CD4-positive, alpha-beta memory T cell (primary cell): ENCODE results near the gene GIMAP6. TPM values are rescaled to one million over a fixed set of nuclear protein-coding genes. Genes with fewer than 3 reads are reported as not detected.
"Not testable (repeated sequence)": the region's sequence is repeated elsewhere in the genome, so short reads cannot be mapped to it uniquely, and the experiment has no call there.

Experiments
- CTCF ChIA-PET: fragments of 350-600 bp; sonication (Branson Sonifier 250); formaldehyde crosslinking; loops from one replicate; lab custom pipeline; 2021; ENCODE audit warnings: inconsistent platforms; ENCODE audit not compliant: partially characterized antibody; lab: Charles Lee
- POLR2A ChIA-PET: fragments of 350-600 bp; sonication (Branson Sonifier 250); formaldehyde crosslinking; loops from one replicate; lab custom pipeline; 2021; ENCODE audit not compliant: partially characterized antibody; lab: Charles Lee
- DNase-seq, 5 donors: peaks; one replicate each; pipeline versions ENCODE4 v3.0.0 to v3.0.0-alpha.2; 2020 to 2022; ENCODE audit warnings: mixed read lengths in 1 of 5
- H3K27ac ChIP-seq: one replicate; pipeline ENCODE4 v1.7.0; 2013; ENCODE audit warnings: low read depth, low read length
- H3K27me3 ChIP-seq: 2 replicates; pipeline ENCODE4 v1.7.0; 2013; ENCODE audit warnings: mild to moderate bottlenecking, low read length, moderate library complexity; ENCODE audit not compliant: insufficient read depth
- H3K36me3 ChIP-seq: 2 replicates; pipeline ENCODE4 v1.7.0; 2013; ENCODE audit warnings: mild to moderate bottlenecking, low read length, moderate library complexity; ENCODE audit not compliant: insufficient read depth
- H3K4me1 ChIP-seq: 2 replicates; pipeline ENCODE4 v1.7.0; 2013; ENCODE audit warnings: mild to moderate bottlenecking, low read length, moderate library complexity; ENCODE audit not compliant: insufficient read depth
- H3K4me3 ChIP-seq, 2 donors: one replicate each; pipeline ENCODE4 v1.7.0; 2013; ENCODE audit warnings: low read length in 2 of 2, mild to moderate bottlenecking in 1 of 2
- H3K9me3 ChIP-seq, 2 donors: one replicate each; pipeline ENCODE4 v1.7.0; 2013; ENCODE audit warnings: low read length in 2 of 2, control low read depth in 1 of 2; ENCODE audit not compliant: control insufficient read depth in 1 of 2
- H3K27ac Mint-ChIP-seq, 7 donors: one replicate each; pipeline ENCODE4 v1.8.0; 2020 to 2021; ENCODE audit warnings: mixed read lengths in 7 of 7, mild to moderate bottlenecking in 6 of 7, inconsistent platforms in 3 of 7, moderate library complexity in 3 of 7
- H3K27me3 Mint-ChIP-seq, 2 donors: one replicate each; pipeline ENCODE4 v1.8.0; 2020 to 2021; ENCODE audit warnings: mixed read lengths in 2 of 2
- H3K36me3 Mint-ChIP-seq, 2 donors: one replicate each; pipeline ENCODE4 v1.8.0; 2020 to 2021; ENCODE audit warnings: mixed read lengths in 2 of 2, inconsistent platforms in 1 of 2, mild to moderate bottlenecking in 1 of 2
- H3K4me1 Mint-ChIP-seq, 4 donors: one replicate each; pipeline ENCODE4 v1.8.0; 2020 to 2021; ENCODE audit warnings: mixed read lengths in 4 of 4, mild to moderate bottlenecking in 1 of 4
- H3K4me3 Mint-ChIP-seq, 8 donors: one replicate each; pipeline ENCODE4 v1.8.0; 2020 to 2021; ENCODE audit warnings: mixed read lengths in 8 of 8, mild to moderate bottlenecking in 7 of 8, moderate library complexity in 6 of 8, inconsistent platforms in 3 of 8
- H3K9me3 Mint-ChIP-seq, 8 donors: one replicate each; pipeline ENCODE4 v1.8.0; 2020 to 2021; ENCODE audit warnings: mixed read lengths in 8 of 8, mild to moderate bottlenecking in 5 of 8, inconsistent platforms in 3 of 8, moderate library complexity in 1 of 8
- intact Hi-C: fragments of 100-400 bp; cut with micrococcal nuclease; formaldehyde crosslinking; loops from one replicate; pipeline ENCODE4 v1.15.1; 2023
- polyA plus RNA-seq, 2 donors: library from polyadenylated mRNA; unstranded; fragments of 300-500 nt; fragmentation: Illumina TruSeq; gene quantifications; one replicate each; pipeline ENCODE4 v1.2.3, GENCODE V29; 2021
- total RNA-seq, 2 experiments: library from RNA; stranded (reverse); gene quantifications; one replicate each; pipeline ENCODE4 v1.2.3, GENCODE V29; 2021

The GIMAP6 gene
- total and polyA plus RNA-seq, 4 experiments from 2014 or later, result 115 to 173 (median 156) TPM

GRCh38 chr7:150671798-150672585 is 39.8 kb upstream of the GIMAP6 start:
- H3K27me3 Mint-ChIP-seq, H3K27ac ChIP-seq, CTCF ChIA-PET, intact Hi-C loops, DNase-seq, H3K27me3 ChIP-seq, H3K9me3 ChIP-seq, H3K36me3 ChIP-seq: not testable (repeated sequence)
- peak overlapping the region in 6 of 7 donors; percentile 36 to 87 (median 74) for H3K27ac Mint-ChIP-seq
- H3K36me3 Mint-ChIP-seq, result peaks cover 8 to 20% of the 10 kb centered on the region in 2 donors
- Histone ChIP-seq H3K4me1 (peaks cover 83% of the 10 kb centered on the region), H3K4me3 (peak overlapping the region in 1 of 2 donors; percentile 3)
- H3K4me1 Mint-ChIP-seq, result peaks cover 54 to 90% (median 70%) of the 10 kb centered on the region in 4 donors
- H3K4me3 Mint-ChIP-seq, result peak overlapping the region in 1 of 8 donors; percentile 29
- POLR2A ChIA-PET, result interaction anchor here (0.6 to 10.4 kb wide), 6 partner anchors 14 to 185 kb away, joined by 3 to 189 read pairs (median 18); partner anchors contain the start of genes GIMAP1, GIMAP2 and GIMAP6
- peaks cover 0 to 48% (median 33%) of the 10 kb centered on the region in 8 donors for H3K9me3 Mint-ChIP-seq

- Histone ChIP-seq H3K4me3 (peak overlapping the region; percentile 2 to 26), H3K27me3 (no peaks in the 10 kb centered on the region), H3K27ac (peak overlapping the region; percentile 68), H3K36me3 (no peaks in the 10 kb centered on the region), H3K4me1 (peaks cover 90% of the 10 kb centered on the region), H3K9me3 (no peaks in the 10 kb centered on the region)
- Mint-ChIP-seq H3K36me3 (peaks cover 9 to 19% of the 10 kb centered on the region in 2 donors), H3K27ac (peak overlapping the region; percentile 82 to 99 (median 98)), H3K27me3 (no peaks in the 10 kb centered on the region), H3K9me3 (peaks cover 2 to 43% (median 33%) of the 10 kb centered on the region in 8 donors), H3K4me3 (peak overlapping the region in 7 of 8 donors; percentile 57 to 84 (median 75)), H3K4me1 (peaks cover 59 to 95% (median 76%) of the 10 kb centered on the region in 4 donors)
- CTCF ChIA-PET, result interaction anchor here (0.8 to 3.6 kb wide), 10 partner anchors 9 to 220 kb away, joined by 3 to 15 read pairs (median 5); partner anchors contain the start of genes GIMAP2, GIMAP5 and GIMAP6
- intact Hi-C loops, result loop anchor here (1.0 to 5.0 kb wide), 6 partner anchors 7 to 86 kb away; partner anchors contain the start of genes GIMAP1, GIMAP2, GIMAP5 and GIMAP6
- DNase-seq, result no peak
- POLR2A ChIA-PET, result interaction anchor here (0.6 to 10.4 kb wide), 32 partner anchors 10 to 222 kb away, joined by 3 to 189 read pairs (median 11); partner anchors contain the start of genes GIMAP1, GIMAP2, GIMAP4 and GIMAP5
Measured at GRCh38 chr7:150668977-150669376, 36.8 kb upstream of the GIMAP6 start.

- peak overlapping the region; percentile 82 to 99 (median 98) for H3K27ac Mint-ChIP-seq
- H3K4me1 ChIP-seq, result peaks cover 92% of the 10 kb centered on the region
- peak overlapping the region; percentile 2 to 26 for H3K4me3 ChIP-seq
- peaks cover 11 to 19% of the 10 kb centered on the region in 2 donors for H3K36me3 Mint-ChIP-seq
- ChIA-PET POLR2A (interaction anchor here (0.6 to 10.4 kb wide), 38 partner anchors 10 to 299 kb away, joined by 3 to 189 read pairs (median 6); partner anchors contain the start of genes GIMAP1, GIMAP2, GIMAP4 and GIMAP5), CTCF (interaction anchor here (0.8 to 3.6 kb wide), 11 partner anchors 17 to 220 kb away, joined by 3 to 15 read pairs (median 5); partner anchors contain the start of genes GIMAP2, GIMAP4, GIMAP5 and GIMAP6)
- H3K27me3 Mint-ChIP-seq, result no peaks in the 10 kb centered on the region
- H3K27ac ChIP-seq, result peak overlapping the region; percentile 68
- H3K9me3 Mint-ChIP-seq, result peaks cover 2 to 42% (median 32%) of the 10 kb centered on the region in 8 donors
- intact Hi-C loops, result loop anchor here (1.0 to 5.0 kb wide), 6 partner anchors 8 to 86 kb away; partner anchors contain the start of genes GIMAP1, GIMAP2, GIMAP5 and GIMAP6
- H3K9me3 ChIP-seq, result no peaks in the 10 kb centered on the region
- H3K27me3 ChIP-seq, result no peaks in the 10 kb centered on the region
- H3K36me3 ChIP-seq, result no peaks in the 10 kb centered on the region
- H3K4me1 Mint-ChIP-seq, result peaks cover 63 to 95% (median 79%) of the 10 kb centered on the region in 4 donors
- peak overlapping the region; percentile 55 to 84 (median 72) for H3K4me3 Mint-ChIP-seq
- DNase-seq, result peak; percentile 80 to 88 (median 85)
Measured at GRCh38 chr7:150668472-150668911, 36.3 kb upstream of the GIMAP6 start.

- no peaks in the 10 kb centered on the region for H3K36me3 ChIP-seq
- H3K4me1 Mint-ChIP-seq, result peaks cover 67 to 100% (median 83%) of the 10 kb centered on the region in 4 donors
- peak overlapping the region; percentile 68 for H3K27ac ChIP-seq
- H3K9me3 Mint-ChIP-seq, result peaks cover 2 to 30% (median 17%) of the 10 kb centered on the region in 8 donors
- CTCF ChIA-PET, result interaction anchor here (0.9 to 3.6 kb wide), 11 partner anchors 10 to 217 kb away, joined by 3 to 15 read pairs (median 4); partner anchors contain the start of gene GIMAP6
- H3K27ac Mint-ChIP-seq, result peak overlapping the region; percentile 82 to 99 (median 98)
- POLR2A ChIA-PET, result interaction anchor here (0.7 to 10.4 kb wide), 20 partner anchors 12 to 219 kb away, joined by 3 to 189 read pairs (median 23); partner anchors contain the start of genes GIMAP1, GIMAP2, GIMAP4 and GIMAP5
- H3K4me1 ChIP-seq, result peaks cover 98% of the 10 kb centered on the region
- H3K27me3 Mint-ChIP-seq, result no peaks in the 10 kb centered on the region
- peak overlapping the region in 1 of 2 donors; percentile 8 for H3K4me3 ChIP-seq
- peak overlapping the region; percentile 19 to 88 (median 47) for H3K4me3 Mint-ChIP-seq
- no peak for DNase-seq
- no peaks in the 10 kb centered on the region for H3K27me3 ChIP-seq
- intact Hi-C loops, result loop anchor here (5.0 kb wide), 2 partner anchors 51 to 71 kb away; partner anchors contain the start of genes GIMAP1 and GIMAP5
- H3K9me3 ChIP-seq, result no peaks in the 10 kb centered on the region
- H3K36me3 Mint-ChIP-seq, result peaks cover 6 to 17% of the 10 kb centered on the region in 2 donors
Measured at GRCh38 chr7:150666412-150666811, 34.2 kb upstream of the GIMAP6 start.

- no peaks in the 10 kb centered on the region for H3K27me3 ChIP-seq
- H3K36me3 ChIP-seq, result no peaks in the 10 kb centered on the region
- DNase-seq, result no peak
- Mint-ChIP-seq H3K4me3 (peak overlapping the region; percentile 19 to 88 (median 60)), H3K4me1 (peaks cover 67 to 100% (median 82%) of the 10 kb centered on the region in 4 donors), H3K36me3 (peaks cover 6 to 15% of the 10 kb centered on the region in 2 donors), H3K27ac (peak overlapping the region; percentile 82 to 99 (median 98)), H3K27me3 (no peaks in the 10 kb centered on the region), H3K9me3 (peaks cover 2 to 27% (median 13%) of the 10 kb centered on the region in 8 donors)
- no peaks in the 10 kb centered on the region for H3K9me3 ChIP-seq
- ChIA-PET CTCF (interaction anchor here (1.0 to 3.5 kb wide), 7 partner anchors 11 to 147 kb away, joined by 3 to 15 read pairs (median 4); partner anchors contain the start of gene GIMAP6), POLR2A (interaction anchor here (0.6 to 10.4 kb wide), 21 partner anchors 11 to 218 kb away, joined by 3 to 189 read pairs (median 16); partner anchors contain the start of genes GIMAP1, GIMAP2, GIMAP4 and GIMAP5)
- H3K4me1 ChIP-seq, result peaks cover 98% of the 10 kb centered on the region
- peak overlapping the region; percentile 68 for H3K27ac ChIP-seq
- intact Hi-C loops, result loop anchor here (5.0 kb wide), 2 partner anchors 51 to 71 kb away; partner anchors contain the start of genes GIMAP1 and GIMAP5
- peak overlapping the region in 1 of 2 donors; percentile 32 for H3K4me3 ChIP-seq
Measured at GRCh38 chr7:150665896-150666295, 33.7 kb upstream of the GIMAP6 start.

GRCh38 chr7:150665089-150665748 is 33.0 kb upstream of the GIMAP6 start:
- POLR2A ChIA-PET, result interaction anchor here (0.6 to 10.4 kb wide), 25 partner anchors 10 to 218 kb away, joined by 3 to 189 read pairs (median 4); partner anchors contain the start of genes GIMAP1, GIMAP2, GIMAP4 and GIMAP5
- DNase-seq, result no peak

More at GRCh38 chr7:150665089-150665748, 33.0 kb upstream of the GIMAP6 start:
- peaks cover 2 to 26% (median 11%) of the 10 kb centered on the region in 8 donors for H3K9me3 Mint-ChIP-seq
- peaks cover 7 to 22% of the 10 kb centered on the region in 2 donors for H3K36me3 Mint-ChIP-seq
- H3K4me3 ChIP-seq, result peak overlapping the region in 1 of 2 donors; percentile 32
- peaks cover 92% of the 10 kb centered on the region for H3K4me1 ChIP-seq
- H3K9me3 ChIP-seq, result no peaks in the 10 kb centered on the region
- peak overlapping the region; percentile 68 for H3K27ac ChIP-seq
- no peaks in the 10 kb centered on the region for H3K27me3 Mint-ChIP-seq
- H3K4me1 Mint-ChIP-seq, result peaks cover 67 to 99% (median 82%) of the 10 kb centered on the region in 4 donors
- intact Hi-C loops, result loop anchor here (5.0 kb wide), 2 partner anchors 52 to 72 kb away; partner anchors contain the start of genes GIMAP1 and GIMAP5
- no peaks in the 10 kb centered on the region for H3K36me3 ChIP-seq
- CTCF ChIA-PET, result interaction anchor here (0.7 to 3.5 kb wide), 6 partner anchors 11 to 146 kb away, joined by 3 to 15 read pairs (median 4); partner anchors contain the start of gene GIMAP6
- peak overlapping the region; percentile 82 to 99 (median 98) for H3K27ac Mint-ChIP-seq
- no peaks in the 10 kb centered on the region for H3K27me3 ChIP-seq
- peak overlapping the region in 7 of 8 donors; percentile 16 to 88 (median 68) for H3K4me3 Mint-ChIP-seq
